Hepatocyte (in vitro differentiated cells): ENCODE measurements around the gene COPRS. TPM values are rescaled to one million over a fixed set of nuclear protein-coding genes. Genes with fewer than 3 reads are reported as not detected.

Source experiments
- DNase-seq: peaks from one replicate; pipeline ENCODE4 v3.0.0-alpha.2; 2016; ENCODE audit warnings: low spot score
- H2AFZ ChIP-seq: fragments of 200-600 bp; sonication (generic); 2 replicates; pipeline ENCODE4 v1.6.0; 2016; ENCODE audit warnings: antibody characterized with exemption, mild to moderate bottlenecking
- H3K27ac ChIP-seq: fragments of 200-600 bp; sonication (generic); 2 replicates; pipeline ENCODE4 v1.5.1; 2016; ENCODE audit warnings: mild to moderate bottlenecking
- H3K27me3 ChIP-seq: fragments of 200-600 bp; sonication (generic); 2 replicates; pipeline ENCODE4 v1.6.1; 2016
- H3K36me3 ChIP-seq: fragments of 200-600 bp; sonication (generic); replicated peaks from 2 replicates; pipeline ENCODE4 v1.5.1; 2016; ENCODE audit warnings: low read depth; ENCODE audit not compliant: insufficient read depth
- H3K4me1 ChIP-seq: fragments of 200-600 bp; sonication (generic); 2 replicates; pipeline ENCODE4 v1.5.1; 2016; ENCODE audit warnings: mild to moderate bottlenecking, moderate library complexity; ENCODE audit not compliant: insufficient read depth
- H3K4me2 ChIP-seq: fragments of 200-600 bp; sonication (generic); 2 replicates; pipeline ENCODE4 v1.6.0; 2016
- H3K4me3 ChIP-seq: fragments of 200-600 bp; sonication (generic); 2 replicates; pipeline ENCODE4 v1.5.1; 2016; ENCODE audit warnings: mild to moderate bottlenecking
- H3K79me2 ChIP-seq: fragments of 200-600 bp; sonication (generic); 2 replicates; pipeline ENCODE4 v1.6.0; 2017; ENCODE audit warnings: mild to moderate bottlenecking
- H3K9me2 ChIP-seq: fragments of 200-600 bp; sonication (generic); replicated peaks from 2 replicates; pipeline ENCODE4 v1.6.0; 2017; ENCODE audit warnings: mild to moderate bottlenecking; ENCODE audit not compliant: insufficient read depth
- H3K9me3 ChIP-seq: fragments of 200-600 bp; sonication (generic); 2 replicates; pipeline ENCODE4 v1.5.1; 2016; ENCODE audit warnings: low read depth, mild to moderate bottlenecking
- H4K20me1 ChIP-seq: fragments of 200-600 bp; sonication (generic); 2 replicates; pipeline ENCODE4 v1.6.0; 2016; ENCODE audit warnings: mild to moderate bottlenecking; ENCODE audit not compliant: insufficient read depth, poor library complexity, severe bottlenecking
- CTCF ChIP-seq: fragments of 200-600 bp; sonication (generic); IDR thresholded peaks from 2 replicates; pipeline ENCODE4 v1.5.1; 2016; ENCODE audit warnings: antibody characterized with exemption, mild to moderate bottlenecking; ENCODE audit not compliant: poor library complexity
- EZH2 ChIP-seq: fragments of 200-600 bp; sonication (generic); IDR thresholded peaks from 2 replicates; pipeline ENCODE4 v1.6.1; 2016; ENCODE audit warnings: antibody characterized with exemption, mild to moderate bottlenecking, borderline replicate concordance
- EZH2phosphoT487 ChIP-seq: fragments of 200-600 bp; sonication (generic); IDR thresholded peaks from one replicate; pipeline ENCODE4 v1.6.1; 2018; ENCODE audit warnings: antibody characterized with exemption, mild to moderate bottlenecking, low read depth, moderate library complexity; ENCODE audit not compliant: unreplicated experiment, severe bottlenecking
- WGBS: methylation state at CpG from one replicate; pipeline ENCODE4 v1.1.6; 2016; ENCODE audit warnings: low lambda C conversion rate; ENCODE audit errors: missing lambda C conversion rate; 5-methylcytosine and 5-hydroxymethylcytosine counted together
- polyA plus RNA-seq: library from polyadenylated mRNA; unstranded; fragments of >200 nt; fragmentation: Nextera tagmentation; extraction: Ambion mirVana; gene quantifications from 2 replicates; pipeline ENCODE4 v1.2.1, GENCODE V29; 2016
- total RNA-seq: library from RNA; depleted of rRNA; stranded (reverse); fragments of >200 nt; gene quantifications from 2 replicates; pipeline ENCODE4 v1.2.3, GENCODE V29; 2014

COPRS gene
- total and polyA plus RNA-seq, 2 experiments from 2014 or later = 54.3 to 74.7 TPM

- WGBS = 78% methylated on average over 7 of the region's 7 CpGs
- DNase-seq = no peak
- Histone ChIP-seq H3K9me2 (no peaks in the 10 kb centered on the region), H3K4me2 (no peak overlapping the region), H3K27ac (no peak overlapping the region), H3K4me1 (peaks cover 6% of the 10 kb centered on the region), H3K9me3 (no peaks in the 10 kb centered on the region), H3K27me3 (no peaks in the 10 kb centered on the region), H2AFZ (no peak overlapping the region), H3K79me2 (no peaks in the 10 kb centered on the region), H4K20me1 (no peaks in the 10 kb centered on the region), H3K4me3 (no peak overlapping the region), H3K36me3 (no peaks in the 10 kb centered on the region)
- no peak for TF ChIP-seq EZH2phosphoT487
- no peak for TF ChIP-seq CTCF
- TF ChIP-seq EZH2 = no peak
Observed at GRCh38 chr17:31834448-31834847, 24.6 kb downstream of the COPRS start.

- peaks cover 6% of the 10 kb centered on the region for H3K4me1 ChIP-seq
- WGBS = 85% methylated on average over 9 of the region's 9 CpGs
- no peak overlapping the region for H3K4me3 ChIP-seq
- H3K9me2 ChIP-seq = no peaks in the 10 kb centered on the region
- no peak overlapping the region for H2AFZ ChIP-seq
- no peak overlapping the region for H3K27ac ChIP-seq
- no peaks in the 10 kb centered on the region for H3K79me2 ChIP-seq
- no peaks in the 10 kb centered on the region for H3K9me3 ChIP-seq
- no peak overlapping the region for H3K4me2 ChIP-seq
- TF ChIP-seq CTCF (no peak), EZH2phosphoT487 (no peak), EZH2 (no peak)
- no peaks in the 10 kb centered on the region for H3K27me3 ChIP-seq
- H3K36me3 ChIP-seq = no peaks in the 10 kb centered on the region
- no peaks in the 10 kb centered on the region for H4K20me1 ChIP-seq
- DNase-seq = no peak
Observed at GRCh38 chr17:31832746-31833145, 26.3 kb downstream of the COPRS start.

GRCh38 chr17:31830971-31831858 is 27.8 kb downstream of the COPRS start:
- H3K4me1 ChIP-seq = peaks cover 6% of the 10 kb centered on the region
- no peak overlapping the region for H2AFZ ChIP-seq
- H3K36me3 ChIP-seq = no peaks in the 10 kb centered on the region
- no peak for DNase-seq
- TF ChIP-seq CTCF = no peak
- TF ChIP-seq EZH2 = no peak
- no peak for TF ChIP-seq EZH2phosphoT487
- 65% methylated on average over 12 of the region's 12 CpGs for WGBS
- no peak overlapping the region for H3K4me3 ChIP-seq
- H4K20me1 ChIP-seq = no peaks in the 10 kb centered on the region
- H3K9me2 ChIP-seq = no peaks in the 10 kb centered on the region
- no peaks in the 10 kb centered on the region for H3K79me2 ChIP-seq
- no peak overlapping the region for H3K4me2 ChIP-seq
- no peaks in the 10 kb centered on the region for H3K9me3 ChIP-seq
- H3K27me3 ChIP-seq = no peaks in the 10 kb centered on the region
- H3K27ac ChIP-seq = peak overlapping the region; percentile 55
